Measurements from ENCODE around the gene SPAG16. TPM values are rescaled to one million over a fixed set of nuclear protein-coding genes. Genes with fewer than 3 reads are reported as not detected.
"Not testable (repeated sequence)": the region's sequence is repeated elsewhere in the genome, so short reads cannot be mapped to it uniquely, and the experiment has no call there.

SPAG16 gene
- polyA plus RNA-seq, 2 of the 4 experiments (the other 2 are of a cell fraction): 19.1 to 27.6 TPM

GRCh38 chr2:213696442-213696841, 412.2 kb downstream of the SPAG16 start (continued):
- TF ChIP-seq HMGXB4 (CRISPR knock-in tag; IDR thresholded peaks at IDR 0.05; ENCODE audit: borderline replicate concordance): no peak

- WGBS (ENCODE audit: missing lambda C conversion rate): 39% methylated on average over 9 of the region's 18 CpGs
- ATAC-seq; H3K4me1 ChIP-seq; DNase-seq (ENCODE audit: low read depth in 1 of 2, low spot score in 1 of 2); POLR2A ChIA-PET; CTCF ChIA-PET; H3K4me3 ChIP-seq; FAIRE-seq; H3K27ac ChIP-seq; H3K9me3 ChIP-seq; H3K4me2 ChIP-seq: not testable (repeated sequence)
These were observed 417.1 kb downstream of the SPAG16 start for GRCh38 chr2:213701365-213701764.

GRCh38 chr2:213703406-213704098, 419.3 kb downstream of the SPAG16 start:
- ChIA-PET POLR2A (no interaction called here), CTCF (no interaction called here)
- H3K4me3 ChIP-seq: no peak overlapping the region
- TF ChIP-seq HMGXB4 (CRISPR knock-in tag; IDR thresholded peaks at IDR 0.05; ENCODE audit: borderline replicate concordance) (no peak), ZC3H11A (IDR thresholded peaks at IDR 0.05) (no peak)
- no peaks in the 10 kb centered on the region for H3K4me1 ChIP-seq
- ATAC-seq (no peak), DNase-seq (ENCODE audit: low read depth in 1 of 2, low spot score in 1 of 2) (no peak), FAIRE-seq (no peak)
- H3K4me2 ChIP-seq: no peak overlapping the region
- no peaks in the 10 kb centered on the region for H3K9me3 ChIP-seq
- H3K27ac ChIP-seq: no peak overlapping the region
- WGBS (ENCODE audit: missing lambda C conversion rate): 36% methylated on average over 6 of the region's 6 CpGs

GRCh38 chr2:213710164-213710563, 425.9 kb downstream of the SPAG16 start:
- POLR2A ChIA-PET: no interaction called here
- Histone ChIP-seq H3K27ac (no peak overlapping the region), H3K9me3 (no peaks in the 10 kb centered on the region), H3K4me3 (no peak overlapping the region), H3K4me2 (no peak overlapping the region), H3K4me1 (no peaks in the 10 kb centered on the region)
- DNase-seq (ENCODE audit: low read depth in 1 of 2, low spot score in 1 of 2) (no peak), ATAC-seq (no peak), FAIRE-seq (no peak)
- CTCF ChIA-PET: no interaction called here
- TF ChIP-seq CBX8 (IDR thresholded peaks at IDR 0.05): no peak
- TF ChIP-seq CTCF (IDR thresholded peaks at IDR 0.05): no peak
- TF ChIP-seq REST (IDR thresholded peaks at IDR 0.05): no peak
- TF ChIP-seq RNF2 (IDR thresholded peaks at IDR 0.05; ENCODE audit: borderline replicate concordance, low read depth): no peak
- no peak for TF ChIP-seq E2F6 (IDR thresholded peaks at IDR 0.05; ENCODE audit: borderline replicate concordance, low read depth)
- TF ChIP-seq POLR2AphosphoS2 (conservative IDR thresholded peaks at IDR 0.05; ENCODE audit: low read length): no peak
- no peak for TF ChIP-seq BHLHE40 (IDR thresholded peaks at IDR 0.05; ENCODE audit: low read depth, low read length)
- 70% methylated on average over 6 of the region's 6 CpGs for WGBS (ENCODE audit: missing lambda C conversion rate)

- DNase-seq (ENCODE audit: low read depth in 1 of 2, low spot score in 1 of 2); CTCF ChIA-PET; H3K9me3 ChIP-seq; H3K4me2 ChIP-seq; H3K4me1 ChIP-seq; H3K27ac ChIP-seq; H3K4me3 ChIP-seq; POLR2A ChIA-PET; ATAC-seq; FAIRE-seq: not testable (repeated sequence)
- WGBS (ENCODE audit: missing lambda C conversion rate): no CpG with 5 or more reads among the region's 16 CpGs
These were observed 434.1 kb downstream of the SPAG16 start for GRCh38 chr2:213718411-213718810.

Measured in A549 (cell line).